Measurements from ENCODE around the gene RNF167. TPM values are rescaled to one million over a fixed set of nuclear protein-coding genes. Genes with fewer than 3 reads are reported as not detected.

The RNF167 gene
- total RNA-seq, 6 donors from 2014 or later = 41.9 to 130 (median 72.9) TPM

- H3K36me3 ChIP-seq = peaks cover 26 to 85% (median 81%) of the 10 kb centered on the region in 4 donors
- no peak for TF ChIP-seq CTCF (IDR thresholded peaks at IDR 0.05)
- TF ChIP-seq POLR2AphosphoS5 (IDR thresholded peaks at IDR 0.05) = no peak
- no peak for TF ChIP-seq EP300 (IDR thresholded peaks at IDR 0.05)
- no peak overlapping the region for H3K27ac ChIP-seq
- H3K4me1 ChIP-seq = peaks cover 0 to 5% (median 1%) of the 10 kb centered on the region in 4 donors
- DNase-seq (peak in 1 of 2 donors; percentile 73), ATAC-seq (ENCODE audit: low FRiP score in 2 of 2) (no peak)
- WGBS, 2 donors = 91 to 92% methylated on average over 16 to 23 of the region's 31 CpGs
- H3K9me3 ChIP-seq = no peaks in the 10 kb centered on the region
- no peaks in the 10 kb centered on the region for H3K27me3 ChIP-seq
- no peak overlapping the region for H3K4me3 ChIP-seq
These were observed 46.1 kb upstream of the RNF167 start for GRCh38 chr17:4893721-4894560.

GRCh38 chr17:4895121-4895520 lies 44.9 kb upstream of the RNF167 start:
- peaks cover 25 to 76% (median 72%) of the 10 kb centered on the region in 4 donors for H3K36me3 ChIP-seq

GRCh38 chr17:4895657-4896331 lies 44.3 kb upstream of the RNF167 start:
- H3K27me3 ChIP-seq = peaks cover 0 to 9% (median 0%) of the 10 kb centered on the region in 4 donors
- no peaks in the 10 kb centered on the region for H3K9me3 ChIP-seq
- no peak for TF ChIP-seq CTCF (IDR thresholded peaks at IDR 0.05)
- TF ChIP-seq POLR2A (IDR thresholded peaks at IDR 0.05) = no peak
- TF ChIP-seq POLR2AphosphoS5 (IDR thresholded peaks at IDR 0.05) = no peak
- no peak for TF ChIP-seq EP300 (IDR thresholded peaks at IDR 0.05)
- WGBS, 2 donors = 77 to 81% methylated on average over 24 to 27 of the region's 27 CpGs
- ATAC-seq (ENCODE audit: low FRiP score in 2 of 2) (no peak), DNase-seq (peak in 1 of 2 donors; percentile 58)
- no peak overlapping the region for H3K27ac ChIP-seq
- H3K36me3 ChIP-seq = peaks cover 20 to 69% (median 66%) of the 10 kb centered on the region in 4 donors
- H3K4me1 ChIP-seq = peaks cover 0 to 20% (median 15%) of the 10 kb centered on the region in 4 donors
- H3K4me3 ChIP-seq = no peak overlapping the region

More at GRCh38 chr17:4895121-4895520, 44.9 kb upstream of the RNF167 start:
- WGBS, 2 donors = 97 to 100% methylated on average over 3 to 13 of the region's 13 CpGs
- TF ChIP-seq EP300 (IDR thresholded peaks at IDR 0.05) (no peak), CTCF (IDR thresholded peaks at IDR 0.05) (no peak), POLR2AphosphoS5 (IDR thresholded peaks at IDR 0.05) (no peak), POLR2A (IDR thresholded peaks at IDR 0.05) (no peak)
- Histone ChIP-seq H3K4me1 (peaks cover 0 to 13% (median 8%) of the 10 kb centered on the region in 4 donors), H3K4me3 (no peak overlapping the region), H3K27ac (no peak overlapping the region), H3K27me3 (peaks cover 0 to 5% (median 0%) of the 10 kb centered on the region in 4 donors), H3K9me3 (no peaks in the 10 kb centered on the region)
- no peak for ATAC-seq (ENCODE audit: low FRiP score in 2 of 2)
- DNase-seq = peak in 1 of 2 donors; percentile 27

GRCh38 chr17:4896332-4897197 lies 43.5 kb upstream of the RNF167 start:
- 91% methylated on average over 19 to 27 of the region's 27 CpGs for WGBS, 2 donors
- DNase-seq (peak in 1 of 2 donors; percentile 58), ATAC-seq (ENCODE audit: low FRiP score in 2 of 2) (no peak)
- no peak for TF ChIP-seq POLR2AphosphoS5 (IDR thresholded peaks at IDR 0.05)
- no peak for TF ChIP-seq POLR2A (IDR thresholded peaks at IDR 0.05)
- no peak for TF ChIP-seq EP300 (IDR thresholded peaks at IDR 0.05)
- no peak for TF ChIP-seq CTCF (IDR thresholded peaks at IDR 0.05)
- no peak overlapping the region for H3K27ac ChIP-seq
- H3K9me3 ChIP-seq = no peaks in the 10 kb centered on the region
- peaks cover 0 to 26% (median 18%) of the 10 kb centered on the region in 4 donors for H3K4me1 ChIP-seq
- H3K4me3 ChIP-seq = no peak overlapping the region
- H3K36me3 ChIP-seq = peaks cover 15 to 62% (median 58%) of the 10 kb centered on the region in 4 donors
- peaks cover 0 to 9% (median 0%) of the 10 kb centered on the region in 4 donors for H3K27me3 ChIP-seq

All from upper lobe of left lung (tissue), 6 donors.